IMR-90 (cell line): ENCODE measurements around the gene CD79B.

ENCODE experiments used
- CEBPB ChIP-seq: IDR thresholded peaks from 2 replicates; pipeline ENCODE4 v1.6.1; 2012; ENCODE audit warnings: low read depth, low read length, improper control_type of control experiment
- CHD1 ChIP-seq: IDR thresholded peaks from 2 replicates; pipeline ENCODE4 v1.6.1; 2012; ENCODE audit warnings: low read depth, low read length, improper control_type of control experiment
- FOS ChIP-seq: fragments of 150-350 bp; IDR thresholded peaks from 2 replicates; pipeline ENCODE4 v1.6.1; 2016; ENCODE audit warnings: low read depth, low read length
- MAFK ChIP-seq: IDR thresholded peaks from 2 replicates; pipeline ENCODE4 v1.6.1; 2012; ENCODE audit warnings: low read depth, low read length, improper control_type of control experiment
- MAZ ChIP-seq: IDR thresholded peaks from 2 replicates; pipeline ENCODE4 v1.6.1; 2012; ENCODE audit warnings: low read depth, mild to moderate bottlenecking, low read length, improper control_type of control experiment, moderate library complexity, borderline replicate concordance
- NFE2L2 ChIP-seq: fragments of 150-350 bp; IDR thresholded peaks from 2 replicates; pipeline ENCODE4 v1.6.1; 2016; ENCODE audit warnings: low read depth, mild to moderate bottlenecking, low read length
- POLR2A ChIP-seq: IDR thresholded peaks from 2 replicates; pipeline ENCODE4 v1.6.1; 2012; ENCODE audit warnings: mild to moderate bottlenecking, low read depth, low read length
- RAD21 ChIP-seq: IDR thresholded peaks from 2 replicates; pipeline ENCODE4 v1.6.1; 2012; ENCODE audit warnings: low read length, improper control_type of control experiment
- RCOR1 ChIP-seq: IDR thresholded peaks from 2 replicates; pipeline ENCODE4 v1.6.1; 2012; ENCODE audit warnings: mild to moderate bottlenecking, low read length, improper control_type of control experiment; ENCODE audit not compliant: insufficient replicate concordance
- RFX5 ChIP-seq: IDR thresholded peaks from 2 replicates; pipeline ENCODE4 v1.8.0; 2012; ENCODE audit warnings: low read depth, mild to moderate bottlenecking, low read length, moderate library complexity
- SMC3 ChIP-seq: fragments of 150-350 bp; IDR thresholded peaks from 2 replicates; pipeline ENCODE4 v1.6.1; 2016; ENCODE audit warnings: low read depth, mild to moderate bottlenecking, antibody characterized with exemption, low read length, moderate library complexity
- TF ChIP-seq, protein P1 (sequence below): conservative IDR thresholded peaks from 2 replicates; pipeline ENCODE4 v1.5.1; 2012; ENCODE audit warnings: mild to moderate bottlenecking, low read depth, low read length, improper control_type of control experiment

- no peak for TF ChIP-seq POLR2A
- TF ChIP-seq, protein P1, sequence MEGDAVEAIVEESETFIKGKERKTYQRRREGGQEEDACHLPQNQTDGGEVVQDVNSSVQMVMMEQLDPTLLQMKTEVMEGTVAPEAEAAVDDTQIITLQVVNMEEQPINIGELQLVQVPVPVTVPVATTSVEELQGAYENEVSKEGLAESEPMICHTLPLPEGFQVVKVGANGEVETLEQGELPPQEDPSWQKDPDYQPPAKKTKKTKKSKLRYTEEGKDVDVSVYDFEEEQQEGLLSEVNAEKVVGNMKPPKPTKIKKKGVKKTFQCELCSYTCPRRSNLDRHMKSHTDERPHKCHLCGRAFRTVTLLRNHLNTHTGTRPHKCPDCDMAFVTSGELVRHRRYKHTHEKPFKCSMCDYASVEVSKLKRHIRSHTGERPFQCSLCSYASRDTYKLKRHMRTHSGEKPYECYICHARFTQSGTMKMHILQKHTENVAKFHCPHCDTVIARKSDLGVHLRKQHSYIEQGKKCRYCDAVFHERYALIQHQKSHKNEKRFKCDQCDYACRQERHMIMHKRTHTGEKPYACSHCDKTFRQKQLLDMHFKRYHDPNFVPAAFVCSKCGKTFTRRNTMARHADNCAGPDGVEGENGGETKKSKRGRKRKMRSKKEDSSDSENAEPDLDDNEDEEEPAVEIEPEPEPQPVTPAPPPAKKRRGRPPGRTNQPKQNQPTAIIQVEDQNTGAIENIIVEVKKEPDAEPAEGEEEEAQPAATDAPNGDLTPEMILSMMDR: no peak
- TF ChIP-seq RCOR1: no peak
- no peak for TF ChIP-seq SMC3
- no peak for TF ChIP-seq MAZ
- TF ChIP-seq NFE2L2: no peak
- TF ChIP-seq RAD21: no peak
- no peak for TF ChIP-seq MAFK
- no peak for TF ChIP-seq FOS
- no peak for TF ChIP-seq CEBPB
- no peak for TF ChIP-seq RFX5
- TF ChIP-seq CHD1: no peak
These were observed 7.3 kb upstream of the CD79B start for GRCh38 chr17:63939401-63939800.
